Measurements from ENCODE around the gene DNAJC18. TPM values are rescaled to one million over a fixed set of nuclear protein-coding genes. Genes with fewer than 3 reads are reported as not detected.
"Not testable (repeated sequence)": the region's sequence is repeated elsewhere in the genome, so short reads cannot be mapped to it uniquely, and the experiment has no call there.

Gene DNAJC18
- total RNA-seq: 1.2 and 1.6 TPM in 2 replicates

- H3K36me3 ChIP-seq (ENCODE audit: control insufficient read depth, insufficient read depth, low read length): no peaks in the 10 kb centered on the region
- TF ChIP-seq CTCF (IDR thresholded peaks at IDR 0.05; ENCODE audit: insufficient read depth, low read length, severe bottlenecking): no peak
- H3K27me3 ChIP-seq (ENCODE audit: control insufficient read depth, insufficient read depth, low read length): no peaks in the 10 kb centered on the region
- DNase-seq (ENCODE audit: low read depth) (peak; percentile 71), FAIRE-seq (no peak)
- peak within 1 kb of the TSS; percentile 97 for H3K4me3 ChIP-seq (ENCODE audit: low read depth, low read length)
Measured at GRCh38 chr5:139439013-139439903, at the start of gene DNAJC18. Gene DNAJC18, minus strand, starts transcription at chr5:139439525. Its CDS starts 80 bp downstream, at chr5:139439445.

- H3K27me3 ChIP-seq (ENCODE audit: control insufficient read depth, insufficient read depth, low read length): no peaks in the 10 kb centered on the region
- TF ChIP-seq CTCF (IDR thresholded peaks at IDR 0.05; ENCODE audit: insufficient read depth, low read length, severe bottlenecking): no peak
- no peaks in the 10 kb centered on the region for H3K36me3 ChIP-seq (ENCODE audit: control insufficient read depth, insufficient read depth, low read length)
- no peak for DNase-seq (ENCODE audit: low read depth)
- no peak overlapping the region for H3K4me3 ChIP-seq (ENCODE audit: low read depth, low read length)
- FAIRE-seq: no peak
Measured at GRCh38 chr5:139488260-139488659, 48.9 kb upstream of the DNAJC18 start.

DNA sequence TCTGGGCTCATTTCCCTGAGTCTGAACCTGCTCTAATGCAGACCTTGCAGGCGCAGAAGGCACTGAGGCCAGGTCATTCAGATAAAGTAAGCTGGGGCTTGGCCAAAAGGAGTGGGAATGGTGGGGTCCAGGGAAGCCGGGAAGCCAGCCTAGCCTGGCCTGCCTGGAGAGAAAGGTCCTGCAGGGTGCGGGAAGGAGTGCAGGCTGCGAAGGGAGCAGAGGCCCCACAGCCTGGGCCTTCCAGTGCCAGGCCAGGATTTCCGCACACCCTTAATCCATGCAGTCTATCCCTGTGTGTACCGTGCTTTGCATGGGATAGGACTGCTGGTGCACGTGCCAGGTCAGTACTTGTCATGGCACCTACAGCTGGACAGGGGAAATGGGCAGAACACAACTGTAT is 46.9 kb upstream of the DNAJC18 start:
- no peak for TF ChIP-seq CTCF (IDR thresholded peaks at IDR 0.05; ENCODE audit: insufficient read depth, low read length, severe bottlenecking)
- no peak overlapping the region for H3K4me3 ChIP-seq (ENCODE audit: low read depth, low read length)
- no peaks in the 10 kb centered on the region for H3K27me3 ChIP-seq (ENCODE audit: control insufficient read depth, insufficient read depth, low read length)
- DNase-seq (ENCODE audit: low read depth) (no peak), FAIRE-seq (no peak)
- H3K36me3 ChIP-seq (ENCODE audit: control insufficient read depth, insufficient read depth, low read length): no peaks in the 10 kb centered on the region

GRCh38 chr5:139482890-139483208 is 43.5 kb upstream of the DNAJC18 start:
- not testable (repeated sequence) for H3K27me3 ChIP-seq (ENCODE audit: control insufficient read depth, insufficient read depth, low read length); DNase-seq (ENCODE audit: low read depth); H3K4me3 ChIP-seq (ENCODE audit: low read depth, low read length); H3K36me3 ChIP-seq (ENCODE audit: control insufficient read depth, insufficient read depth, low read length); FAIRE-seq

DNA sequence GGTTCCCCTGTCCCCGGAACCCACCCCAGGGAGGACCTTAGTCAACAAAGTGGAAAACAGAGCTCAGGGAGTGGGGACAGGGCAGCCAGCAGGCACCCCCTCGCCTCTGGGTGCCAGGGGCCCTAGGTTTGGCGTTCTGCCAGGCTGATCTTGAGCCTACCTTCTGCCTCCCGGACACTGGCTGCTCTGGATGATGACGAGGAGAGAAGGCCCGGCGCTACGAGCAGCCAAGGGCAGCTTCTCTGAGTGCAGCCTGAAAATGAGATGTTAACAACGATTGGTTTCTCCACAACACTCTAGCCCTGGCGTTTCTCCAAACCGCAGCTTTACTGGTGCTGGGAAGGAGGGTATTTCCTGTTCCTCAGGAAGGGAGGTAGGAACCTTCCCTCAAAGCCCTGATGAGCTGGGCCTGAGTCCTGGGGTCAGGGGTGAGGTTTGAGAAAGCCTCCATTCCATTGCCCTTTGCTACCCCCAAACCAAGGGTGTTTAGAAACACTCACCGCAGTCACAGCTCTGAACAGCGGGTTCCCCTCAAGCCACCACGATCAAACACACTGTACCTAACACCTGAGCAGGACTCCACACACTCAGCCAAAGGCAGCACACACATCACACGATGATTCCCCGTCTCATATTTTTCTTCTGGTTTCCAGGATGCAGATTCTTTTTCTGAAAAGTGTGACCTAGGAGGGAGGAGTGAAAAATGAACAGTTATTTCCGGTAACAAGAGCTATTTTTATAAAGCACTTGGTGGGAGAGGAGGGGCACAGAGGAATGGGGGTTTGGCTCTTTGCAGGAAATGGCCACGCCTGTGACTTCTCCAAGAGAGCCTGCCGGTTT is 42.9 kb upstream of the DNAJC18 start, which contains the start of gene STING1:
TSS of gene STING1 (minus strand) at position 709 of the 840 bp plus-strand sequence. CDS start 1,054 bp downstream, outside the sequence.
- Histone ChIP-seq H3K27me3 (ENCODE audit: control insufficient read depth, insufficient read depth, low read length) (no peaks in the 10 kb centered on the region), H3K36me3 (ENCODE audit: control insufficient read depth, insufficient read depth, low read length) (no peaks in the 10 kb centered on the region), H3K4me3 (ENCODE audit: low read depth, low read length) (peak within 1 kb of the TSS; percentile 23)
- DNase-seq (ENCODE audit: low read depth): peak; percentile 95
- peak; percentile 60 for FAIRE-seq
- TF ChIP-seq CTCF (IDR thresholded peaks at IDR 0.05; ENCODE audit: insufficient read depth, low read length, severe bottlenecking): no peak

- peak; percentile 79 for DNase-seq (ENCODE audit: low read depth)
- Histone ChIP-seq H3K4me3 (ENCODE audit: low read depth, low read length) (peak overlapping the region; percentile 23), H3K27me3 (ENCODE audit: control insufficient read depth, insufficient read depth, low read length) (no peaks in the 10 kb centered on the region), H3K36me3 (ENCODE audit: control insufficient read depth, insufficient read depth, low read length) (peaks cover 1% of the 10 kb centered on the region)
- TF ChIP-seq CTCF (IDR thresholded peaks at IDR 0.05; ENCODE audit: insufficient read depth, low read length, severe bottlenecking): peak; percentile 36
- FAIRE-seq: no peak
Measured at GRCh38 chr5:139481580-139482049, 42.3 kb upstream of the DNAJC18 start.

Data from bronchial epithelial cell (primary cell).